ENCODE data around the gene SLC25A4.
A peak's percentile ranks its signal among the peaks of the same experiment; 100 is the strongest.

SLC25A4 gene

GRCh38 chr4:185099024-185099682 lies 43.9 kb upstream of the SLC25A4 start:
- Histone ChIP-seq H3K14ac (ENCODE audit: low read length in 2 of 2) (no peak overlapping the region), H3K4me1 (ENCODE audit: control insufficient read depth, insufficient read depth, low read depth, low read length) (peaks cover 4% of the 10 kb centered on the region), H3K27me3 (ENCODE audit: control insufficient read depth in 1 of 2, insufficient read depth in 1 of 2, low read length in 2 of 2) (peaks cover 0 to 10% of the 10 kb centered on the region in 2 experiments), H3K23ac (ENCODE audit: low read length in 2 of 2) (no peak overlapping the region), H2BK15ac (ENCODE audit: low read depth, poor library complexity, severe bottlenecking) (no peak overlapping the region), H3K4me3 (ENCODE audit: insufficient read depth in 1 of 2, low read depth in 1 of 2, low read length in 2 of 2) (no peak overlapping the region), H3K4ac (ENCODE audit: low read depth in 1 of 2, low read length in 2 of 2) (no peak overlapping the region), H3K9me3 (ENCODE audit: control insufficient read depth, low read length) (no peaks in the 10 kb centered on the region), H3K27ac (ENCODE audit: low read length, poor library complexity, severe bottlenecking) (no peak overlapping the region), H2AFZ (ENCODE audit: low read depth, low read length) (no peak overlapping the region), H2BK120ac (ENCODE audit: low read depth, low read length) (no peak overlapping the region), H2BK12ac (ENCODE audit: low read length in 2 of 2) (no peak overlapping the region), H3K36me3 (ENCODE audit: control insufficient read depth in 1 of 2, insufficient read depth in 2 of 2, low read depth in 1 of 2, low read length in 2 of 2) (no peaks in the 10 kb centered on the region), H2AK5ac (ENCODE audit: low read length, severe bottlenecking) (no peak overlapping the region), H3K4me2 (ENCODE audit: low read length, poor library complexity, severe bottlenecking) (no peak overlapping the region), H3K9ac (ENCODE audit: low read length) (no peak overlapping the region), H4K8ac (ENCODE audit: low read length) (no peak overlapping the region), H3K18ac (ENCODE audit: low read depth in 1 of 2, low read length in 2 of 2) (no peak overlapping the region), H2BK5ac (ENCODE audit: low read depth, low read length, poor library complexity, severe bottlenecking) (no peak overlapping the region), H3K79me1 (replicated peaks; ENCODE audit: low read length, poor library complexity, severe bottlenecking) (no peaks in the 10 kb centered on the region), H4K91ac (ENCODE audit: low read length) (no peak overlapping the region)
- DNase-seq, result no peak
- 62% methylated on average over 8 of the region's 8 CpGs for WGBS

- Histone ChIP-seq H4K91ac (ENCODE audit: low read length) (no peak overlapping the region), H3K4ac (ENCODE audit: low read depth in 1 of 2, low read length in 2 of 2) (no peak overlapping the region), H3K23ac (ENCODE audit: low read length in 2 of 2) (no peak overlapping the region), H2AK5ac (ENCODE audit: low read length, severe bottlenecking) (no peak overlapping the region), H2AFZ (ENCODE audit: low read depth, low read length) (no peak overlapping the region), H3K27ac (ENCODE audit: low read length, poor library complexity, severe bottlenecking) (no peak overlapping the region), H3K9ac (ENCODE audit: low read length) (no peak overlapping the region), H2BK5ac (ENCODE audit: low read depth, low read length, poor library complexity, severe bottlenecking) (no peak overlapping the region), H3K27me3 (ENCODE audit: control insufficient read depth in 1 of 2, insufficient read depth in 1 of 2, low read length in 2 of 2) (peaks cover 0 to 10% of the 10 kb centered on the region in 2 experiments), H2BK120ac (ENCODE audit: low read depth, low read length) (no peak overlapping the region), H3K4me1 (ENCODE audit: control insufficient read depth, insufficient read depth, low read depth, low read length) (peaks cover 4% of the 10 kb centered on the region), H3K4me2 (ENCODE audit: low read length, poor library complexity, severe bottlenecking) (no peak overlapping the region), H3K79me1 (replicated peaks; ENCODE audit: low read length, poor library complexity, severe bottlenecking) (no peaks in the 10 kb centered on the region), H3K18ac (ENCODE audit: low read depth in 1 of 2, low read length in 2 of 2) (no peak overlapping the region), H3K9me3 (ENCODE audit: control insufficient read depth, low read length) (no peaks in the 10 kb centered on the region), H4K8ac (ENCODE audit: low read length) (no peak overlapping the region), H3K36me3 (ENCODE audit: control insufficient read depth in 1 of 2, insufficient read depth in 2 of 2, low read depth in 1 of 2, low read length in 2 of 2) (no peaks in the 10 kb centered on the region), H2BK12ac (ENCODE audit: low read length in 2 of 2) (no peak overlapping the region), H3K14ac (ENCODE audit: low read length in 2 of 2) (no peak overlapping the region), H2BK15ac (ENCODE audit: low read depth, poor library complexity, severe bottlenecking) (no peak overlapping the region), H3K4me3 (ENCODE audit: insufficient read depth in 1 of 2, low read depth in 1 of 2, low read length in 2 of 2) (no peak overlapping the region)
- 82% methylated on average over 8 of the region's 8 CpGs for WGBS
- DNase-seq, result no peak
These were observed 43.1 kb upstream of the SLC25A4 start for GRCh38 chr4:185099940-185100339.

GRCh38 chr4:185100423-185100822 lies 42.6 kb upstream of the SLC25A4 start:
- H4K91ac ChIP-seq (ENCODE audit: low read length), result no peak overlapping the region
- no peak overlapping the region for H3K9ac ChIP-seq (ENCODE audit: low read length)
- H3K9me3 ChIP-seq (ENCODE audit: control insufficient read depth, low read length), result no peaks in the 10 kb centered on the region
- H2AFZ ChIP-seq (ENCODE audit: low read depth, low read length), result no peak overlapping the region
- no peak overlapping the region for H3K18ac ChIP-seq (ENCODE audit: low read depth in 1 of 2, low read length in 2 of 2)
- no peak overlapping the region for H2BK120ac ChIP-seq (ENCODE audit: low read depth, low read length)
- H2BK12ac ChIP-seq (ENCODE audit: low read length in 2 of 2), result no peak overlapping the region
- H3K4me2 ChIP-seq (ENCODE audit: low read length, poor library complexity, severe bottlenecking), result no peak overlapping the region
- no peak overlapping the region for H3K27ac ChIP-seq (ENCODE audit: low read length, poor library complexity, severe bottlenecking)
- DNase-seq, result no peak
- peaks cover 0 to 10% of the 10 kb centered on the region in 2 experiments for H3K27me3 ChIP-seq (ENCODE audit: control insufficient read depth in 1 of 2, insufficient read depth in 1 of 2, low read length in 2 of 2)
- H2BK15ac ChIP-seq (ENCODE audit: low read depth, poor library complexity, severe bottlenecking), result no peak overlapping the region
- H2AK5ac ChIP-seq (ENCODE audit: low read length, severe bottlenecking), result no peak overlapping the region
- no peaks in the 10 kb centered on the region for H3K79me1 ChIP-seq (replicated peaks; ENCODE audit: low read length, poor library complexity, severe bottlenecking)
- WGBS, result 93% methylated on average over 5 of the region's 7 CpGs
- H2BK5ac ChIP-seq (ENCODE audit: low read depth, low read length, poor library complexity, severe bottlenecking), result no peak overlapping the region
- H3K4me1 ChIP-seq (ENCODE audit: control insufficient read depth, insufficient read depth, low read depth, low read length), result peaks cover 4% of the 10 kb centered on the region
- H3K4me3 ChIP-seq (ENCODE audit: insufficient read depth in 1 of 2, low read depth in 1 of 2, low read length in 2 of 2), result no peak overlapping the region
- no peak overlapping the region for H3K23ac ChIP-seq (ENCODE audit: low read length in 2 of 2)
- no peaks in the 10 kb centered on the region for H3K36me3 ChIP-seq (ENCODE audit: control insufficient read depth in 1 of 2, insufficient read depth in 2 of 2, low read depth in 1 of 2, low read length in 2 of 2)
- no peak overlapping the region for H3K14ac ChIP-seq (ENCODE audit: low read length in 2 of 2)
- no peak overlapping the region for H3K4ac ChIP-seq (ENCODE audit: low read depth in 1 of 2, low read length in 2 of 2)
- no peak overlapping the region for H4K8ac ChIP-seq (ENCODE audit: low read length)

GRCh38 chr4:185101354-185101890 lies 41.6 kb upstream of the SLC25A4 start:
- peaks cover 4% of the 10 kb centered on the region for H3K4me1 ChIP-seq (ENCODE audit: control insufficient read depth, insufficient read depth, low read depth, low read length)
- no peak overlapping the region for H3K4ac ChIP-seq (ENCODE audit: low read depth in 1 of 2, low read length in 2 of 2)
- no peak overlapping the region for H3K27ac ChIP-seq (ENCODE audit: low read length, poor library complexity, severe bottlenecking)
- no peaks in the 10 kb centered on the region for H3K9me3 ChIP-seq (ENCODE audit: control insufficient read depth, low read length)
- peak overlapping the region in 1 of 2 experiments; percentile 21 for H3K14ac ChIP-seq (ENCODE audit: low read length in 2 of 2)
- H3K23ac ChIP-seq (ENCODE audit: low read length in 2 of 2), result no peak overlapping the region
- 89% methylated on average over 9 of the region's 9 CpGs for WGBS
- H4K8ac ChIP-seq (ENCODE audit: low read length), result no peak overlapping the region
- H2BK120ac ChIP-seq (ENCODE audit: low read depth, low read length), result no peak overlapping the region
- H2BK15ac ChIP-seq (ENCODE audit: low read depth, poor library complexity, severe bottlenecking), result no peak overlapping the region
- no peak overlapping the region for H2AK5ac ChIP-seq (ENCODE audit: low read length, severe bottlenecking)
- H3K18ac ChIP-seq (ENCODE audit: low read depth in 1 of 2, low read length in 2 of 2), result no peak overlapping the region
- H2AFZ ChIP-seq (ENCODE audit: low read depth, low read length), result no peak overlapping the region
- H3K4me3 ChIP-seq (ENCODE audit: insufficient read depth in 1 of 2, low read depth in 1 of 2, low read length in 2 of 2), result no peak overlapping the region
- H4K91ac ChIP-seq (ENCODE audit: low read length), result no peak overlapping the region
- DNase-seq, result no peak
- H3K79me1 ChIP-seq (replicated peaks; ENCODE audit: low read length, poor library complexity, severe bottlenecking), result no peaks in the 10 kb centered on the region
- no peak overlapping the region for H2BK5ac ChIP-seq (ENCODE audit: low read depth, low read length, poor library complexity, severe bottlenecking)
- H3K27me3 ChIP-seq (ENCODE audit: control insufficient read depth in 1 of 2, insufficient read depth in 1 of 2, low read length in 2 of 2), result peaks cover 0 to 10% of the 10 kb centered on the region in 2 experiments
- no peaks in the 10 kb centered on the region for H3K36me3 ChIP-seq (ENCODE audit: control insufficient read depth in 1 of 2, insufficient read depth in 2 of 2, low read depth in 1 of 2, low read length in 2 of 2)
- H3K9ac ChIP-seq (ENCODE audit: low read length), result no peak overlapping the region
- H2BK12ac ChIP-seq (ENCODE audit: low read length in 2 of 2), result no peak overlapping the region
- H3K4me2 ChIP-seq (ENCODE audit: low read length, poor library complexity, severe bottlenecking), result no peak overlapping the region
